Ovary (tissue), 9 donors: ENCODE measurements around the gene CWC27. TPM values are rescaled to one million over a fixed set of nuclear protein-coding genes. Genes with fewer than 3 reads are reported as not detected.

Experiments
- DNase-seq, 5 donors: peaks; one replicate each; pipeline ENCODE4 v3.0.0-alpha.2; 2019 to 2020
- H3K27ac ChIP-seq, 2 donors: fragments of 200-600 bp; one replicate each; pipeline versions ENCODE4 v1.5.1 to v1.8.0; 2019 to 2022
- H3K27me3 ChIP-seq: fragments of 200-600 bp; one replicate; pipeline ENCODE4 v1.8.0; 2022
- H3K36me3 ChIP-seq: fragments of 200-600 bp; sonication (generic); one replicate; pipeline ENCODE4 v1.5.1; 2019
- H3K4me1 ChIP-seq: one replicate; pipeline ENCODE4 v1.8.1; 2013; ENCODE audit warnings: mild to moderate bottlenecking, moderate library complexity; ENCODE audit not compliant: insufficient read depth
- H3K4me3 ChIP-seq: fragments of 200-600 bp; sonication (generic); one replicate; pipeline ENCODE4 v1.5.1; 2017
- H3K9me3 ChIP-seq, 2 donors: fragments of 200-600 bp in 1 of 2; sonication (generic) in 1 of 2; one replicate each; pipeline versions ENCODE4 v1.5.1 to v1.8.1; 2013 to 2019; ENCODE audit warnings: mild to moderate bottlenecking in 1 of 2, moderate library complexity in 1 of 2
- EP300 ChIP-seq: sonication (generic); formaldehyde crosslinking; IDR thresholded peaks from one replicate; pipeline ENCODE4 v1.6.1; 2017; ENCODE audit warnings: antibody characterized with exemption
- POLR2A ChIP-seq: fragments of 450-650 bp; IDR thresholded peaks from one replicate; pipeline ENCODE4 v1.6.1; 2017; ENCODE audit warnings: antibody characterized with exemption, mild to moderate bottlenecking, moderate library complexity
- WGBS, 3 donors: extraction: QIAGEN DNeasy Blood & Tissue Kit in 1 of 3; methylation state at CpG; one replicate each; pipeline versions ENCODE4 v1.1.5 to v1.1.7; 2013 to 2017; 5-methylcytosine and 5-hydroxymethylcytosine counted together
- intact Hi-C, 4 donors: fragments of 100-400 bp; cut with DNase I; formaldehyde crosslinking; loops; one replicate each; pipeline versions ENCODE4 v1.11.0 to v1.15.1; 2022 to 2023
- polyA plus RNA-seq, 2 donors: library from polyadenylated mRNA; stranded (reverse); fragments of 200-250 nt in 1 of 2; fragments of 350-450 nt in 1 of 2; fragmentation: Illumina TruSeq in 1 of 2; extraction: RNeasy Lipid Tissue Mini Kit (QIAGEN cat#74804) in 1 of 2; gene quantifications; one replicate each; pipeline ENCODE4 v1.2.3, GENCODE V29; 2013 to 2014
- total RNA-seq, 7 donors: library from RNA; depleted of rRNA in 2 of 7; stranded (reverse); fragments of >200 nt in 2 of 7; fragmentation: NEBNext Ultra II Directional in 3 of 7; extraction: Animal tissue kit (Norgen Biotek cat#: 25700) in 3 of 7; gene quantifications; one replicate each; pipeline versions ENCODE4 v1.1.0 to v1.2.4, GENCODE V29; 2016 to 2023
- TF ChIP-seq, protein P1 (sequence below), 3 donors: fragments of 450-650 bp in 2 of 3; fragments of 200-600 bp in 1 of 3; IDR thresholded peaks; one replicate each; pipeline versions ENCODE4 v1.5.1 to v1.8.0; 2016 to 2022; ENCODE audit warnings: antibody characterized with exemption in 3 of 3, mild to moderate bottlenecking in 1 of 3
- donor health status: DM: no; HTN: no; CAD: no; lungs with moderate emphysema.
- donor health status: DM: no; HTN: no; CAD: no.
- donor health status: Bipolar disorder and iron deficiency.
- donor health status: DM: yes; HTN: yes; CAD: no.
- donor health status: DM: no; HTN: no; CAD: no.
- donor health status: DM: yes; HTN: yes; CAD: no.

Gene CWC27
- total and polyA plus RNA-seq, 9 donors = 10.0 to 23.1 (median 18.9) TPM

- intact Hi-C loops = no loop called here
- Histone ChIP-seq H3K4me1 (peaks cover 2% of the 10 kb centered on the region), H3K27ac (no peak overlapping the region), H3K36me3 (no peaks in the 10 kb centered on the region), H3K9me3 (no peaks in the 10 kb centered on the region), H3K27me3 (no peaks in the 10 kb centered on the region), H3K4me3 (no peak overlapping the region)
- no peak for DNase-seq
- TF ChIP-seq, protein P1, sequence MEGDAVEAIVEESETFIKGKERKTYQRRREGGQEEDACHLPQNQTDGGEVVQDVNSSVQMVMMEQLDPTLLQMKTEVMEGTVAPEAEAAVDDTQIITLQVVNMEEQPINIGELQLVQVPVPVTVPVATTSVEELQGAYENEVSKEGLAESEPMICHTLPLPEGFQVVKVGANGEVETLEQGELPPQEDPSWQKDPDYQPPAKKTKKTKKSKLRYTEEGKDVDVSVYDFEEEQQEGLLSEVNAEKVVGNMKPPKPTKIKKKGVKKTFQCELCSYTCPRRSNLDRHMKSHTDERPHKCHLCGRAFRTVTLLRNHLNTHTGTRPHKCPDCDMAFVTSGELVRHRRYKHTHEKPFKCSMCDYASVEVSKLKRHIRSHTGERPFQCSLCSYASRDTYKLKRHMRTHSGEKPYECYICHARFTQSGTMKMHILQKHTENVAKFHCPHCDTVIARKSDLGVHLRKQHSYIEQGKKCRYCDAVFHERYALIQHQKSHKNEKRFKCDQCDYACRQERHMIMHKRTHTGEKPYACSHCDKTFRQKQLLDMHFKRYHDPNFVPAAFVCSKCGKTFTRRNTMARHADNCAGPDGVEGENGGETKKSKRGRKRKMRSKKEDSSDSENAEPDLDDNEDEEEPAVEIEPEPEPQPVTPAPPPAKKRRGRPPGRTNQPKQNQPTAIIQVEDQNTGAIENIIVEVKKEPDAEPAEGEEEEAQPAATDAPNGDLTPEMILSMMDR (IDR thresholded peaks at IDR 0.05) = no peak
Measured at GRCh38 chr5:64838803-64839202, 70.1 kb downstream of the CWC27 start.

GRCh38 chr5:64839936-64840335, 71.2 kb downstream of the CWC27 start:
- intact Hi-C loops = no loop called here
- Histone ChIP-seq H3K27me3 (no peaks in the 10 kb centered on the region), H3K4me3 (no peak overlapping the region), H3K27ac (no peak overlapping the region), H3K36me3 (no peaks in the 10 kb centered on the region), H3K9me3 (no peaks in the 10 kb centered on the region), H3K4me1 (peaks cover 2% of the 10 kb centered on the region)
- no peak for TF ChIP-seq EP300
- TF ChIP-seq POLR2A = no peak
- TF ChIP-seq, protein P1 (IDR thresholded peaks at IDR 0.05) = no peak
- 83 to 98% (median 91%) methylated on average over 1 of the region's 1 CpG for WGBS, 3 donors
- DNase-seq = no peak

DNA sequence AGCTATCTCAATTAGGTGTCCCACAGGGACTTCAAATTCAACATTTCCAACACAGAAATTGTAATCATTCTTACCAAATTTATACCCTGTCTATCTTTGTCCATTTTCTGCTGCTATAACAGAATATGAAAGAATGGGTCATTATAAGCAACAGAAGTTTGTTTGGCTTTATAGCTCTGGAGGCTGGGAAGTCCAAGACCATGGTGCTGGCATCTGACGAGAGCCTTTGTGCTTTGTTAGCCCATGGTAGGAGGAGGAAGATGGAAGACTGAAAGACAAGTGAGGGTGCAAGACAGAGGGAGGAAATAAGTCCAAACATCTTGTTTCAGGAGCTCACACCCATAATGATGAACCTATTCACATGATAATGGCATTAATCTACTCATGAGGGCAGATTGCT, 72.2 kb downstream of the CWC27 start:
- 100% methylated on average over 1 of the region's 1 CpG for WGBS, 3 donors
- Histone ChIP-seq H3K27ac (no peak overlapping the region), H3K9me3 (no peaks in the 10 kb centered on the region), H3K27me3 (no peaks in the 10 kb centered on the region), H3K36me3 (no peaks in the 10 kb centered on the region), H3K4me3 (no peak overlapping the region), H3K4me1 (peaks cover 2% of the 10 kb centered on the region)
- DNase-seq = no peak
- TF ChIP-seq, protein P1 (IDR thresholded peaks at IDR 0.05) = no peak
- TF ChIP-seq POLR2A = no peak
- TF ChIP-seq EP300 = no peak
- intact Hi-C loops = no loop called here

DNA sequence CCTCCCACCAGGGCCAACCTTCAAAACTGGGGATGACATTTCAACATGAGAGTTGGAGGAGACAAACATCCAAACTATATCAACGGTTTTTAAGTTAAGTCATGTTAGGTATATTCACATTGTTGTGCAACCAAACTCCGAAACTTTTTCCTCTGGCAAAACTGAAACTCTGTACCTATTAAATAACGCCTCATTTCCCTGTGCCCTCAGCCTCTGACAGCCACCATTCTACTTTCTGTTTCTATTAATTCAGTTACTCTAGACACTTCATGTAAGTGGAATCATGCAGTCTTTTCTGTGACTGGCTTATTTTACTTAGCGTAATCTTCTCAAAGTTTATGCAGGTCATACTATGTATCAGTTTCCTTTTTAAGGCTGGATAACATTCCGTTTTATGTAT, 85.0 kb downstream of the CWC27 start:
- no peak overlapping the region for H3K27ac ChIP-seq
- DNase-seq = no peak
- H3K4me1 ChIP-seq = no peaks in the 10 kb centered on the region
- H3K36me3 ChIP-seq = no peaks in the 10 kb centered on the region
- intact Hi-C loops = no loop called here
- H3K27me3 ChIP-seq = no peaks in the 10 kb centered on the region
- no peak overlapping the region for H3K4me3 ChIP-seq
- H3K9me3 ChIP-seq = no peaks in the 10 kb centered on the region
- TF ChIP-seq, protein P1 (IDR thresholded peaks at IDR 0.05) = no peak
- TF ChIP-seq POLR2A = no peak
- no peak for TF ChIP-seq EP300
- whole genome bisulfite sequencing, 3 donors = 95 to 98% (median 95%) methylated on average over 5 of the region's 5 CpGs

GRCh38 chr5:64854855-64855254, 86.1 kb downstream of the CWC27 start:
- H3K27ac ChIP-seq = no peak overlapping the region
- H3K36me3 ChIP-seq = no peaks in the 10 kb centered on the region
- whole genome bisulfite sequencing, 3 donors = 18 to 61% (median 25%) methylated on average over 1 of the region's 1 CpG
- TF ChIP-seq EP300 (no peak), POLR2A (no peak)
- TF ChIP-seq, protein P1 (IDR thresholded peaks at IDR 0.05) = no peak
- no peak overlapping the region for H3K4me3 ChIP-seq
- no peak for DNase-seq
- intact Hi-C loops = no loop called here
- H3K9me3 ChIP-seq = no peaks in the 10 kb centered on the region
- no peaks in the 10 kb centered on the region for H3K27me3 ChIP-seq
- H3K4me1 ChIP-seq = no peaks in the 10 kb centered on the region
